A549 (cell line): ENCODE results near the gene CDH22. TPM values are rescaled to one million over a fixed set of nuclear protein-coding genes. Genes with fewer than 3 reads are reported as not detected.

Experiments used
- ATAC-seq, 2 experiments: fragments of 200-7000 bp in 1 of 2; fragments of >200 bp in 1 of 2; cut with Nextera tagmentation in 1 of 2; cut with Tn5 transposase in 1 of 2; 3 replicates each; pipeline versions ENCODE4 v1.8.0 to v1.9.1; 2018 to 2020; ENCODE audit warnings: mild to moderate bottlenecking in 1 of 2, moderate library complexity in 1 of 2
- CTCF ChIA-PET: fragments of 300-600 bp; sonication (Branson Sonifier 250); formaldehyde crosslinking; extraction: SDS; loops from one replicate; lab custom pipeline; 2021; ENCODE audit warnings: antibody characterized with exemption, inconsistent platforms; lab: Yijun Ruan, JAX
- POLR2A ChIA-PET: fragments of 350-600 bp; formaldehyde crosslinking; extraction: SDS; loops from one replicate; lab custom pipeline; 2021; ENCODE audit warnings: antibody characterized with exemption, inconsistent platforms; lab: Yijun Ruan, JAX
- DNase-seq, 2 experiments: peaks; one replicate each; pipeline versions ENCODE4 v3.0.0 to v3.0.0-alpha.2; 2011 to 2016; ENCODE audit warnings: low read depth in 1 of 2, low spot score in 1 of 2
- FAIRE-seq: peaks from 2 replicates; lab custom pipeline; 2011; peaks lifted over from hg19 to GRCh38; lab: Jason Lieb, UNC
- H3K27ac ChIP-seq, 2 experiments: fragments of >200 bp; sonication (Bioruptor Twin); formaldehyde crosslinking; 3 replicates each; pipeline ENCODE4 v1.5.1; 2016 to 2017
- H3K4me1 ChIP-seq: fragments of >200 bp; sonication (Bioruptor Twin); formaldehyde crosslinking; 3 replicates; pipeline ENCODE4 v1.6.1; 2016
- H3K4me2 ChIP-seq: fragments of >200 bp; sonication (Bioruptor Twin); formaldehyde crosslinking; 3 replicates; pipeline ENCODE4 v1.6.1; 2016
- H3K4me3 ChIP-seq: fragments of >200 bp; sonication (Bioruptor Twin); formaldehyde crosslinking; 3 replicates; pipeline ENCODE4 v1.5.1; 2016
- H3K9me3 ChIP-seq: fragments of >200 bp; sonication (Bioruptor Twin); formaldehyde crosslinking; 3 replicates; pipeline ENCODE4 v1.6.1; 2016
- ATOH8 ChIP-seq: fragments of 250-450 bp; sonication (Bioruptor Pico); IDR thresholded peaks from 2 replicates; pipeline ENCODE4 v1.5.0; 2020; ENCODE audit warnings: low read depth, mild to moderate bottlenecking, moderate library complexity
- BCL3 ChIP-seq: fragments of >200 bp; sonication (Bioruptor Twin); formaldehyde crosslinking; IDR thresholded peaks from 3 replicates; pipeline ENCODE4 v1.6.1; 2016
- BHLHE40 ChIP-seq: IDR thresholded peaks from 2 replicates; pipeline ENCODE4 v1.6.1; 2012; ENCODE audit warnings: low read depth, low read length, inconsistent platforms
- CHD2 ChIP-seq: fragments of 150-350 bp; IDR thresholded peaks from 2 replicates; pipeline ENCODE4 v1.6.1; 2014; ENCODE audit warnings: low read length; ENCODE audit not compliant: partially characterized antibody
- CTCF ChIP-seq: fragments of >200 bp; sonication (Bioruptor Twin); formaldehyde crosslinking; IDR thresholded peaks from 3 replicates; pipeline ENCODE4 v1.5.1; 2016
- FOSB ChIP-seq: fragments of 250-450 bp; sonication (Bioruptor Pico); IDR thresholded peaks from 2 replicates; pipeline ENCODE4 v1.5.0; 2020; ENCODE audit warnings: mild to moderate bottlenecking, moderate library complexity
- GATA3 ChIP-seq: IDR thresholded peaks from 2 replicates; pipeline ENCODE4 v1.6.1; 2012; ENCODE audit warnings: borderline replicate concordance
- HEYL ChIP-seq: fragments of 250-450 bp; sonication (Bioruptor Pico); IDR thresholded peaks from 2 replicates; pipeline ENCODE4 v1.8.0; 2021; ENCODE audit warnings: mild to moderate bottlenecking, moderate library complexity
- JUN ChIP-seq, 2 experiments: fragments of >200 bp; sonication (Bioruptor Twin); formaldehyde crosslinking; IDR thresholded peaks; 2 replicates in 1 of 2; 3 replicates in 1 of 2; pipeline ENCODE4 v1.6.1; 2016 to 2017
- KDM1A ChIP-seq: fragments of 200-600 bp; sonication (generic); IDR thresholded peaks from 2 replicates; pipeline ENCODE4 v1.6.1; 2016; ENCODE audit warnings: low read depth, mild to moderate bottlenecking
- MAZ ChIP-seq: fragments of 150-350 bp; IDR thresholded peaks from 2 replicates; pipeline ENCODE4 v1.6.1; 2014; ENCODE audit warnings: antibody characterized with exemption, low read depth, low read length, borderline replicate concordance
- PBX3 ChIP-seq: IDR thresholded peaks from 2 replicates; pipeline ENCODE4 v1.6.1; 2012
- PHF8 ChIP-seq: fragments of 200-600 bp; sonication (generic); IDR thresholded peaks from 2 replicates; pipeline ENCODE4 v1.6.1; 2016; ENCODE audit warnings: low read depth, mild to moderate bottlenecking, antibody characterized with exemption, moderate library complexity, borderline replicate concordance
- RARB ChIP-seq: fragments of 250-450 bp; sonication (Bioruptor Pico); IDR thresholded peaks from 2 replicates; pipeline ENCODE4 v1.8.0; 2021; ENCODE audit warnings: mild to moderate bottlenecking, moderate library complexity
- REST ChIP-seq: fragments of 200-600 bp; sonication (generic); IDR thresholded peaks from 2 replicates; pipeline ENCODE4 v1.6.1; 2016; ENCODE audit warnings: antibody characterized with exemption, mild to moderate bottlenecking, moderate library complexity
- RFX5 ChIP-seq: fragments of 450-650 bp; IDR thresholded peaks from 2 replicates; pipeline ENCODE4 v1.7.1; 2014; ENCODE audit warnings: antibody characterized with exemption, mild to moderate bottlenecking, moderate library complexity
- RNF2 ChIP-seq: fragments of 200-600 bp; sonication (generic); IDR thresholded peaks from 2 replicates; pipeline ENCODE4 v1.6.1; 2016; ENCODE audit warnings: low read depth, mild to moderate bottlenecking, antibody characterized with exemption, moderate library complexity, borderline replicate concordance
- SMC3 ChIP-seq: fragments of >200 bp; sonication (Bioruptor Twin); formaldehyde crosslinking; IDR thresholded peaks from 3 replicates; pipeline ENCODE4 v1.6.1; 2018; ENCODE audit warnings: inconsistent platforms
- USF2 ChIP-seq: fragments of 450-650 bp; IDR thresholded peaks from 2 replicates; pipeline ENCODE4 v1.6.1; 2014; ENCODE audit warnings: antibody characterized with exemption
- ZNF302 ChIP-seq: fragments of 250-450 bp; sonication (Bioruptor Pico); IDR thresholded peaks from 2 replicates; pipeline ENCODE4 v1.9.0; 2021; ENCODE audit warnings: inconsistent platforms, mild to moderate bottlenecking, moderate library complexity
- WGBS: methylation state at CpG from one replicate; pipeline ENCODE4 v1.1.6; 2017; ENCODE audit errors: missing lambda C conversion rate; 5-methylcytosine and 5-hydroxymethylcytosine counted together
- polyA plus RNA-seq, 4 experiments: library from polyadenylated mRNA; depleted of rRNA in 3 of 4; stranded (reverse); fragments of >200 nt; fragmentation: RNase III in 1 of 4; extraction: RNeasy Plus Mini Kit Qiagen cat#74134 plus additional on column Dnase treatment in 1 of 4; gene quantifications; 2 replicates in 3 of 4; 3 replicates in 1 of 4; pipeline ENCODE4 v1.2.3, GENCODE V29; 2011 to 2017

The CDH22 gene
- polyA plus RNA-seq, 2 of the 4 experiments (the other 2 are of a cell fraction) = not detected

- CTCF ChIA-PET = interaction anchor here (0.6 to 4.3 kb wide), 7 partner anchors 10 to 355 kb away, joined by 3 to 27 read pairs (median 3); no protein-coding TSS in a partner anchor
- H3K4me2 ChIP-seq = no peak overlapping the region
- 20% methylated on average over 3 of the region's 3 CpGs for WGBS
Measured at GRCh38 chr20:46336735-46337134, 28.4 kb upstream of the CDH22 start.

More at GRCh38 chr20:46336735-46337134, 28.4 kb upstream of the CDH22 start:
- Histone ChIP-seq H3K4me1 (no peaks in the 10 kb centered on the region), H3K4me3 (no peak overlapping the region), H3K27ac (no peak overlapping the region), H3K9me3 (no peaks in the 10 kb centered on the region)
- ATAC-seq (no peak), FAIRE-seq (no peak), DNase-seq (no peak)
- TF ChIP-seq FOSB (CRISPR knock-in tag) (no peak), BCL3 (no peak), KDM1A (no peak), RNF2 (no peak), CTCF (no peak), PBX3 (no peak), BHLHE40 (no peak), USF2 (no peak), RFX5 (no peak), RARB (no peak), REST (no peak), ATOH8 (CRISPR knock-in tag) (no peak), CHD2 (no peak), ZNF302 (CRISPR knock-in tag) (no peak), PHF8 (no peak), GATA3 (no peak), MAZ (no peak), JUN (IDR thresholded peaks at IDR 0.05) (no peak), SMC3 (no peak), HEYL (CRISPR knock-in tag) (no peak)
- POLR2A ChIA-PET = no interaction called here
